Astrocyte of the hippocampus (primary cell): Measurements from ENCODE around the gene SMIM44.

ENCODE experiments used
- DNase-seq: peaks from one replicate; pipeline ENCODE4 v3.0.0; 2011; ENCODE audit warnings: low read depth, low spot score

SMIM44 gene

GRCh38 chr19:3434630-3435553 lies 48.3 kb downstream of the SMIM44 start:
- DNase-seq: peak; percentile 98

- DNase-seq: no peak
Measured at GRCh38 chr19:3433805-3434540, 49.3 kb downstream of the SMIM44 start.

- DNase-seq: no peak
Measured at GRCh38 chr19:3433313-3433712, 49.9 kb downstream of the SMIM44 start.
